Omental fat pad (tissue), 4 donors: Measurements from ENCODE around the gene IFFO2. TPM values are rescaled to one million over a fixed set of nuclear protein-coding genes. Genes with fewer than 3 reads are reported as not detected.
"Not testable (repeated sequence)": the region's sequence is repeated elsewhere in the genome, so short reads cannot be mapped to it uniquely, and the experiment has no call there.

Experiments
- ATAC-seq: fragments of 150-250 bp; one replicate; pipeline ENCODE4 v1.9.1; 2016; ENCODE audit warnings: mild to moderate bottlenecking, moderate library complexity; ENCODE audit not compliant: low FRiP score
- DNase-seq: peaks from one replicate; pipeline ENCODE4 v3.0.0-alpha.2; 2019; ENCODE audit warnings: low spot score
- total RNA-seq, 4 donors: library from RNA; depleted of rRNA; stranded (reverse); fragments of >200 nt; gene quantifications; one replicate each; pipeline ENCODE4 v1.1.0, GENCODE V29; 2016
- TF ChIP-seq, protein P1 (sequence below), 3 donors: fragments of 450-650 bp; IDR thresholded peaks; one replicate each; pipeline ENCODE4 v1.5.1; 2016 to 2017; ENCODE audit warnings: antibody characterized with exemption in 3 of 3, mild to moderate bottlenecking in 3 of 3, moderate library complexity in 2 of 3

IFFO2 gene
- total RNA-seq, 4 donors from 2014 or later = 2.3 to 12.9 (median 7.7) TPM

DNA sequence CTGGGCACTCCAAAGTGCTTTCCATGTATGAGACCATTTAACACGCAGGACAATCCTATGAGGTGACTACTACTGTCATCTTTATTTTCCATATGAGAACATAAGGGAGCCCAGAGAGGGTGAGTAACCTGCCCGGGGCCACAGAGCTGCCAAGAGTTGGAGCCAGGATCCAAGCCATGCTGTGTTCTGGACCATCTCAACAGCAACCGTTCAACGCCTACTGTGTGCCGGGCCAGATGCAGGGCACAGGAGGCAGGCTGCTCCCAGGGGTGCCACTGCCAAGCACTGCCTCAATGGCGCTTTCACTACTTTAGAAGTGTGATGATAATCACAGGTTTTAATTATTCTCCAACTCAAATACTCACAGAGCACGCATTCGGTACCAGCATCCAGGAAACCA, 57.9 kb downstream of the IFFO2 start:
- DNase-seq = no peak
- ATAC-seq = no peak
- TF ChIP-seq, protein P1, sequence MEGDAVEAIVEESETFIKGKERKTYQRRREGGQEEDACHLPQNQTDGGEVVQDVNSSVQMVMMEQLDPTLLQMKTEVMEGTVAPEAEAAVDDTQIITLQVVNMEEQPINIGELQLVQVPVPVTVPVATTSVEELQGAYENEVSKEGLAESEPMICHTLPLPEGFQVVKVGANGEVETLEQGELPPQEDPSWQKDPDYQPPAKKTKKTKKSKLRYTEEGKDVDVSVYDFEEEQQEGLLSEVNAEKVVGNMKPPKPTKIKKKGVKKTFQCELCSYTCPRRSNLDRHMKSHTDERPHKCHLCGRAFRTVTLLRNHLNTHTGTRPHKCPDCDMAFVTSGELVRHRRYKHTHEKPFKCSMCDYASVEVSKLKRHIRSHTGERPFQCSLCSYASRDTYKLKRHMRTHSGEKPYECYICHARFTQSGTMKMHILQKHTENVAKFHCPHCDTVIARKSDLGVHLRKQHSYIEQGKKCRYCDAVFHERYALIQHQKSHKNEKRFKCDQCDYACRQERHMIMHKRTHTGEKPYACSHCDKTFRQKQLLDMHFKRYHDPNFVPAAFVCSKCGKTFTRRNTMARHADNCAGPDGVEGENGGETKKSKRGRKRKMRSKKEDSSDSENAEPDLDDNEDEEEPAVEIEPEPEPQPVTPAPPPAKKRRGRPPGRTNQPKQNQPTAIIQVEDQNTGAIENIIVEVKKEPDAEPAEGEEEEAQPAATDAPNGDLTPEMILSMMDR (IDR thresholded peaks at IDR 0.05) = no peak

DNA sequence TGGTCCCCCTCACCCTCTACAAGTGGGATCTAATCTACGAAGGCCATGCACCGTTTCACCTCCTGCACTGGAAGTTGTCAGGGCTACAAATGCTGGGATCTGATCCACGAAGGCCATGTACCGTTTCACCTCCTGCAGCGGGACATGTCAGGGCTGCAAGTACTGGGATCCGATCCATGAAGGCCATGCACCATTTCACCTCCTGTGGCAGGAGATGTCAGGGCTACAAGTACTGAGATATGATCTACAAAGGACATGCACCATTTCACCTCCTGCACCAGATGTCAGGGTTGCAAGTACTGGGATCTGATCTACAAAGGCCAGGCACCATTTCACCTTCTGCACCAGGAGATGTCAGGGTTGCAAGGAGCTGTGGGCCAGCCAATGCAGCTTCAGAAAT, 61.2 kb downstream of the IFFO2 start:
- ATAC-seq (no peak), DNase-seq (no peak)
- TF ChIP-seq, protein P1 (IDR thresholded peaks at IDR 0.05) = no peak

DNA sequence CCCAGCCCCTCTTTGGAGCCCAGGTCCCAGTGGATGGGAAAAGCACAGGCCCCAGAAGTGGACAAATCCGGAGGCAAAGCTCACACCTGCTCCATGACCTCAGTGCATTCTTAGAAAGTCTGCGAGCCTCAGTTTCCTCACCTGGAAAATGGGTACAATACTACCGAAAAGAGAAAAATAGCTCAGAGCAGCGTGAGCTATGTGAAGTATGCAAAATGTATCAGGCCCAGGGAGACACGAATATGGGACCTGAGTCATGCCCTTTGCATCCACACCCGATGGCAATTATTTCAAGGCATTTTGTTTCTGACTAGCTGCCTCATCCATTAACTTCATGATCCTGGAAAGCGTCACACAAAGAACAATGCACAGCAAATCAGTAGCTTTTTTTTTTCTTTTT, 63.4 kb downstream of the IFFO2 start:
- TF ChIP-seq, protein P1 (IDR thresholded peaks at IDR 0.05) = no peak
- DNase-seq (no peak), ATAC-seq (no peak)

DNA sequence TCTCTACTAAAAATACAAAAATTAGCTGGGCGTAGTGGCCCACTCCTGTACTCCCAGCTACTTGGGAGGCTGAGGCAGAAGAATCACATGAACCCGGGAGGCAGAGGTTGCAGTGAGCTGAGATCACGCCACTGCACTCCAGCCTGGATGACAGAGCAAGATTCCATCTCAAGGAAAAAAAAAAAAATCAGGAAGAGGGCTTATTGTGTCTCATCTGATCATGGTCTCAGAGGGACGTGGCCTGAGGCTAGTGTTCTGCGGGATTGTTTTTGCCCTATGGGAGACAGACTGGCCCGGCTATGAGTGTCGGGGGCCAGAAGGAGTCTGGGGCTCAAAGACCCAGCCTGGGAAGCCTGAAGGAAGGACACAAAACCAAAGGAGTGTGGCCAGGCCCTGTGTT, 64.6 kb downstream of the IFFO2 start:
- ATAC-seq = not testable (repeated sequence)

DNA sequence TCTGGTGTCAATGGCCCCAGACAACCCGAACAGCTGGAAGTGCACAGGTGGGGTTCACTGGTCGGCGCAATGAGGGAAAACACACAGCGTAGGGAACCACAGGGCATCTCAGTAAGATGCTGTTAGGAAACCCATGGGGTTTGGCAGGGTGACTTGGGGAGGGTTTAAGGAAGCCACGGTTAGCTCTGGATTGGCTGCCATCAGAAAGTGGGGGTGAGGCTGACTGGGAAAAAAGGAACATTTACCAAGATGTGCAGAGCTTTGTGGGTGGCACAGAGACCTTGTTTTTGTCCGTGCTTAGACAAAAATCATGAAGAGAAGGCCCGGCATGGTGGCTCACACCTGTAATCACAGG, 65.1 kb downstream of the IFFO2 start:
- TF ChIP-seq, protein P1 (IDR thresholded peaks at IDR 0.05) = no peak

More for the DNA sequence above, 64.6 kb downstream of the IFFO2 start:
- not testable (repeated sequence) for DNase-seq

DNA sequence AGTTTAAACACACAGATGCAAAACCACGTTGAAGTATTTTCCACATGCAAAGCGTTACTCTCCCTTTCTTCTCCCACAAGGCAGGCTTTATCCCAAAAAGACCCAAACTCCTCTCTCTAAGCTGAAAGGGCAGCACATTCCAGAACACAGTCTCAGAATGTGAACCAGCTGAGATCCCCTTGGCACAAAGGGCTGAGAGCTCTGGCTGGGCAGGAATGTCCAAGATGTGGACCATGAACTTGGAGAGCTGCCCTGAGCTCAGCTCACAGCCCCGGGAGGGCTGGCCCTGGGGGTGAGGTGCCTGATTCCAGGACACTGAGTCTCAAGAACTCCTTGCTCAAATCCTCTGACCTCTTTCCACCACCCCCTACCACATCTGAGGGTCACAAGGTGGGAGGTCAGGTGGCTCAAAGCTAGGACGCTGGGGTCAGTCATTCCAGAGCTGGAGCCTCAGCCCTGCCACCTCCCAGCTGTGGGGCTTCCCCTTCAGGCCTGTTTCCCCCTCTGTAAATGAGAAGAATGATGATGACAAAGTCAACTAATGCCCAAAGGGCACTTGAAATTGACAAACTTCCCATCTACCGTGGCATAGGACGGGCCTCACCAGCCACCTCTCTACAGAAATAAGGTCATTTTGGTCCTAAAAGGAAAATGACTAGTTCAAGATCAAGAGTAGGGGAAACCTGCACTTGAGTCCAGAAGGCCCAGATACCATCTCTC, 65.6 kb downstream of the IFFO2 start:
- TF ChIP-seq, protein P1 (IDR thresholded peaks at IDR 0.05) = no peak
- DNase-seq (no peak), ATAC-seq (no peak)

More for the DNA sequence above, 65.1 kb downstream of the IFFO2 start:
- DNase-seq = no peak
- ATAC-seq = no peak

DNA sequence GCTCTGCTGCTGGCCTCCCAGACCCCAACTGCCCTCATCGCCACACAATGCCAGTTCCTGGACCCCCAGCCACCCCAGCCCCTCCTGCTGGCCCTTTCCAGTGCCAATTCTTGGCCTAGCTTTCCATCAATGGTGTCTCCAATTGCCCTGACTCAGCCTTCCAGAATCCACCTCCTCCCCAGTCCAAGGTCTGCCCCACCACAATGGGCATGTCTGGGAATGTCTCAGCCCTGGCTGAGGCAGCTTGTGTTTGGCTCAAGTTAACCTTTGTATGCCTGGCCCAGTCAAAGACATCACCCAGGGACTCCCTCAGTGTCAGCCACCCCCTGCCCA, 70.5 kb downstream of the IFFO2 start:
- DNase-seq (no peak), ATAC-seq (no peak)
- TF ChIP-seq, protein P1 (IDR thresholded peaks at IDR 0.05) = no peak
